HG02678 (cell line): ENCODE measurements around the gene SFMBT1.
A peak's percentile ranks its signal among the peaks of the same experiment; 100 is the strongest.

Experiments
- ATAC-seq: cut with Tn5 transposase; IDR thresholded peaks from one replicate; pipeline ENCODE4 v1.9.1; 2021; ENCODE audit warnings: mild to moderate bottlenecking, moderate library complexity; ENCODE audit not compliant: unreplicated experiment

Gene SFMBT1

GRCh38 chr3:53003320-53003719, 42.6 kb downstream of the SFMBT1 start:
- no peak for ATAC-seq

GRCh38 chr3:52998771-52999513, 46.9 kb downstream of the SFMBT1 start:
- no peak for ATAC-seq

- ATAC-seq: no peak
Observed at GRCh38 chr3:52990637-52991036, 55.2 kb downstream of the SFMBT1 start.

DNA sequence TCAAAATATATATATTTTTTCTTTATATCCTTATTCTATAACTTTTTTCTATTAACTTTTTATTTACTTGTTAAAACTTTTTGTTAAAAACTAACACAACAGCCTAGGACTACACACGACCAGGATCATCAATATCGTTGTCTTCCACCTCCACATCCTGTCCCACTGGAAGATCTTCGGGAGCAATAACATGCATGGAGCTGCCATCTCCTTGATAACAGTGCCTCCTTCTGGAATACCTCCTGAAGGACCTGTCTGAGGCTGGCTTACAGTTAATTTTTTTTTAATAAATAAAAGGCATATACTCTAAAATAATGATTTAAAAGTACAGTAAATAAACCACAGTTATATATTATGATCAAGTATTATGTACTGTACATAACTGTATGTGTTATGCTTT, 58.9 kb downstream of the SFMBT1 start:
- ATAC-seq: no peak

DNA sequence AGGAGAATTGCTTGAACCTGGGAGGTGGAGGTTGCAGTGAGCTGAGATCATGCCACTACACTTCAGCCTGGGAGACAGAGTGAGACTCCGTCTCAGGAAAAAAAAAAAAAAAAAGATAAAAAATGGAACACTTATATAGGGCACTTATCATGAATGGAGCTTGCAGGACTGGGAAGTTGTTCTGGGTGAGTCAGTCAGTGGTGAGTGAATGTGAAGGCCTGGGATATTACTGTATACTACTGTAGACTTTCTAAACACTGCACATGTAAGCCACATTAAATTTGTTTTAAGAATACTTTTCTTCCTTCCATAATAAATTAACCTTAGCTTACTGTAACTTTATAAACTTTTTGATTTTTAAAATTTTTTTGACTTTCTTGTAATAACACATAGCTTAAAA, 59.8 kb downstream of the SFMBT1 start:
- no peak for ATAC-seq

GRCh38 chr3:52983828-52984227, 62.0 kb downstream of the SFMBT1 start:
- no peak for ATAC-seq

DNA sequence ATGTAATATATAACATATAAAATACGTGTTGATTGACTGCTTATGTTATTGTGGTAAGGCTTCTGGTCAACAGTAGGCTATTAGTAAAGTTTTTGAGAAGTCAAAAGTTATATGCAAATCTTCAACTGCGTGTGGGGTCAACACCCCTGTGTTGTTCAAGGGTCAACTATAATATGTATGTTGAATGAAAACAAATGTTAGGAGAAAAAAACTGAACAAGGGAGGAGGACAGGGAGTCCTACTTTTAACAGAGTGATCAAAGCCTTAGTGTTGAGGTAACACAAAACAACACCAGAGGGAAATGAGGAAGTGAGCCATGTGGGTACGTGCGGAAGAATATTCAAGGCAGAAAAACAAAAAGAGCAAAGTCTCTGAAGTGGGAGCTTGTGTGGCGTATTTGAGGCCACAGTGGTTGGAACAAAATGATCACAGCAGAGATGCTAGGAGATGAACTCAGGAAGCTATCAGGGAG, 62.5 kb downstream of the SFMBT1 start:
- peak; percentile 88 for ATAC-seq

DNA sequence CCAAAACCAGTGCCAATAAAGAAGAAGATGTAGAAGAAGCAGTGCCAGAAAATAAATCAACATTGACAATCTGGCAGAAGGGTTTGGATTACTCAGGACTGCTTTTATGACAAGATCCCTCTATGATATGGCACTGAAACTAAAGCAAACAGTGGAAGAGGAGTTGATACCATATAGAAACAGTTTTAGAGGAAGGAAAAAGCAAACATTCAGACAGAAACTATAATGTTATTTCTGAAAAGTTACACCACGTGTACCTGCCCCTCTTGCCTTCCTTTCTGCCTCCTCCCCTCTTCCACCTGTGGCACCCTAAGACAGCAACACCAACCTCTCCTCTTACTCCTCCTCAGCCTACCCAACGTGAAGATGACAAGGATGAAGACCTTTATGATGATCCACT, 63.0 kb downstream of the SFMBT1 start:
- peak; percentile 22 for ATAC-seq

DNA sequence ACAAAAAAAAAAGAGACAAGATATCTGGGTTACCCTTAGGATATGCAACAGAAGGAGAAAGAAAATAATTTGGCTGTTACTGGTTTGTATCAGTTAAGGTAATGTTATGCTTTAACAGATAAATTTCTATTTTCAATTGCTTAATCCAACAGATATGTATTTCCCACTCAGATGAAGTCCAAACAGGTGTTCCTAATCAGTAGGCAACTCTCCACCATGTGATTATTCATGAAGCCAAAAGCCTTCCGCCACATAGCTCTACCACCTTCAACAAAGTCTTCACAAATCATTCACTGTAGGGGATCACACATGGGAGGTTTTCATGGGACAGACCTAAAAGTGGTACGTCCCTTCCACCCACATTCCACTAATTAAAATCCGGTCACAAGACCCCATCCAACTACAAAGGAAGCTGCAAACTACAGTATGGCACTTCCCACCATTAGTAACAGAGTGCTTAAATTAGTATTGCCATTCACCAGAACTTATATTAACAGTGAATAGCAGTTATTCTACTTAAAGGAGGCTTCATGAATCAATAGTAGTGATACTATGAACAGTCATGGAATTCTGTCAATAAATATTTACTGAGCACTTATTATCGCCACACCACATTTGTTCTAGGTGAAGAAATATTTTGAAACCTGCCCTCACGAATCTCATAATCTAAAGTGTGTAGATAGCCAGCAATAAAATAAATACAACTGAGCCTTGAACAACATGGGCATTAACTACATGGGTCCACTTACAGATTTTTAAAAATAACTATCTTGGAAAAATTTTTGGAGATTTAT, 66.5 kb downstream of the SFMBT1 start:
- ATAC-seq: no peak

DNA sequence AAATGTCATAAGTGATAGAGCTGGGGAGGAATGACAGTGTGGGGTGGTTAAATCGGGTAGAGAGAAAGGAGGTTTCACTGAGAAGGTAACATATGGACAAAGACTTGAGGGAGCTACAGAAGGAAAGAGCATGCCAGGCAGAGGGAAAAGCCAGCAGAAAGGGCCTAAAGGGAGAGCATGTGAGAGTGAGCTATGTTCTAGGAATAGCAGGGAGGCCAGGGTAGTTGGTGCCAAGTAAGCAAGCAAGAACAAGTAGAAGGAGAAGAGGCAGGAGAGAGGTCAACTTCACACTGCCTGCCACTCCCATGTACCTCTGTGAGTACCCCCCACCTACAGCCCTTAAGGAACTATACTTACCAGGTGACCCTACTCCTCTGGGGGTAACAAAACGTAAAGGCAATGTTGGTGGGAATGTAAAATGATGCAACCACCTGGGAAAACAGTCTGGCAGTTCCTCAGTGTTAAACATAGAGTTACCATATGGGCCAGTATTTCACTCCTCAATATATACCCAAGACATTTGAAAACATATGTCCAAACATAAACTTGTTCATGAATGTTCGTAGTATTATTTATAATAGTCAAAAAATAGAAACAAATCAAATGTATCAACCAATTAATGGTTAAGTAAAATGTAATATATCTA, 67.6 kb downstream of the SFMBT1 start:
- ATAC-seq: no peak

- no peak for ATAC-seq
Observed at GRCh38 chr3:52973806-52974205, 72.1 kb downstream of the SFMBT1 start.

- no peak for ATAC-seq
Observed at GRCh38 chr3:52971895-52972294, 74.0 kb downstream of the SFMBT1 start.

GRCh38 chr3:52967398-52967797, 78.5 kb downstream of the SFMBT1 start:
- ATAC-seq: no peak

DNA sequence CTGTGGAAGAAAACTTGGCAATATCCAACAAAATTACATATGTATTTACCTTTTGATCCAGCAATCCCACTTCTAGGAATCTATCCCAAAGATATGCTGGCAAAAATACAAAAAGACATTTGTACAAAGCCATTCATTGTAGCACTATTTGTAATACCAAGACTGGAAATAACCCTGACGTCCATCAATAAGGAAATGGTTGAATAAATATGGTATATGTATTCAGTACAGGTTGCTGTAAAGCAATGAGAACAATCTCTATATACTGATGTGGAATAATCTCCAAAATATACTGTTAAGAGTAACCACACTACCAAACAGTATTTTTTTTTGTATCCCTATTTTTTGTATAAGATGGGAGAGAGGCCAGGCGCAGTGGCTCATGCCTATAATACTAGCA, 83.7 kb downstream of the SFMBT1 start:
- ATAC-seq: no peak

- no peak for ATAC-seq
Observed at GRCh38 chr3:52959773-52960172, 86.1 kb downstream of the SFMBT1 start.

DNA sequence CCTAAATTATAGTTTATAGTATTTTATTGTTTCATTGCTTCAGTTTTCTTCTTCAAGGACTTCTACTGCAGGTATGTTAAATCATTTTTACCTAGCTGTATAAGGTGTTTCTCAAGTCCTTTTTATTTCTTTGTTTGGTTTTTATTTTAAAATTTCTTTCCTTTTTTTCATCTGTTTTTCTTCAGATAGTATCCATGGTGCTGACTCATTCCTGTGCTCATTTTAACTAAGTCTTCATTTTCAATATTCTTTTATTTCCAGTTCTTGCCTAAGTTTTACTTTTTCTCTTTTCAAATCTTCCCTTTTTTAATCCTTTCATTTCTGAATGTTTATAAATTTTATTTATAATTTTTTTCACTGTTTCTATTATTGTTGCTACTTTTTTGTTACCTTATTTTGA, 106.3 kb downstream of the SFMBT1 start:
- no peak for ATAC-seq

GRCh38 chr3:52934630-52935530, 111.0 kb downstream of the SFMBT1 start:
- peak; percentile 57 for ATAC-seq

GRCh38 chr3:52931889-52932288, 114.0 kb downstream of the SFMBT1 start:
- ATAC-seq: no peak

DNA sequence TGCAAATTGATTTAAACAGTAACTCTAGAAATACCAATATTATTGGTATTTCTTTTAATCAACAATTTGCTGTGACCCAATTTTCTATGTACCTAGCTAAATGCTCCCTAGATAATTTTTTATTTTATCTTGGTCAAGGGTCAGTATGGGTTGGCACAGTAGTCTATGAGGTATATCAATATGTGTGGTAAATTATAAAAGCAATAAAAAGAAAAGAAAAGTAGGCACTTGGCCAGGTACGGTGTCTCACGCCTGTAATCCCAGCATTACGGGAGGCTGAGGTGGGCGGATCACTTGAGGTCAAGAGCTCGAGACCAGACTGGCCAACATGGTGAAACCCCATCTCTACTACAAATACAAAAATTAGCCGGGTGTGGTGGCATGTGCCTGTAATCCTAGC, 114.5 kb downstream of the SFMBT1 start:
- ATAC-seq: no peak

- ATAC-seq: no peak
Observed at GRCh38 chr3:52930748-52931147, 115.1 kb downstream of the SFMBT1 start.

- ATAC-seq: no peak
Observed at GRCh38 chr3:52926554-52926953, 119.3 kb downstream of the SFMBT1 start.
